Naive B cell (primary cell): Measurements from ENCODE around the gene SPATA31C1. TPM values are rescaled to one million over a fixed set of nuclear protein-coding genes. Genes with fewer than 3 reads are reported as not detected.

Experiments
- ATAC-seq, 2 donors: fragments of 150-1000 bp; cut with Tn5 transposase; 2 replicates each; pipeline ENCODE4 v1.10.0; 2021; ENCODE audit warnings: low read depth in 2 of 2, mild to moderate bottlenecking in 2 of 2, moderate library complexity in 2 of 2
- DNase-seq: peaks from one replicate; pipeline ENCODE4 v3.0.0; 2022
- H3K27ac Mint-ChIP-seq, 6 donors: one replicate each; pipeline ENCODE4 v1.8.0; 2020 to 2022; ENCODE audit warnings: mild to moderate bottlenecking in 6 of 6, mixed read lengths in 6 of 6, moderate library complexity in 5 of 6, inconsistent platforms in 2 of 6
- H3K27me3 Mint-ChIP-seq, 3 donors: one replicate each; pipeline ENCODE4 v1.8.0; 2021 to 2022; ENCODE audit warnings: mixed read lengths in 3 of 3, mild to moderate bottlenecking in 1 of 3
- H3K36me3 Mint-ChIP-seq, 2 donors: one replicate each; pipeline ENCODE4 v1.8.0; 2020 to 2022; ENCODE audit warnings: mixed read lengths in 2 of 2, inconsistent platforms in 1 of 2, mild to moderate bottlenecking in 1 of 2
- H3K4me1 Mint-ChIP-seq, 3 donors: one replicate each; pipeline ENCODE4 v1.8.0; 2020 to 2022; ENCODE audit warnings: mixed read lengths in 3 of 3, inconsistent platforms in 1 of 3, mild to moderate bottlenecking in 1 of 3, moderate library complexity in 1 of 3
- H3K4me3 Mint-ChIP-seq, 8 donors: one replicate each; pipeline ENCODE4 v1.8.0; 2020 to 2022; ENCODE audit warnings: mild to moderate bottlenecking in 8 of 8, mixed read lengths in 8 of 8, moderate library complexity in 8 of 8, inconsistent platforms in 2 of 8
- H3K9me3 Mint-ChIP-seq, 7 donors: one replicate each; pipeline ENCODE4 v1.8.0; 2020 to 2022; ENCODE audit warnings: mixed read lengths in 7 of 7, mild to moderate bottlenecking in 5 of 7, inconsistent platforms in 2 of 7, moderate library complexity in 1 of 7
- polyA plus RNA-seq, 6 donors: library from polyadenylated mRNA; unstranded; fragments of 300-500 nt; fragmentation: Illumina TruSeq; gene quantifications; one replicate each; pipeline ENCODE4 v1.2.3, GENCODE V29; 2021; ENCODE audit warnings: low read depth in 6 of 6

SPATA31C1 gene
- polyA plus RNA-seq, 6 donors from 2014 or later = not detected

DNA sequence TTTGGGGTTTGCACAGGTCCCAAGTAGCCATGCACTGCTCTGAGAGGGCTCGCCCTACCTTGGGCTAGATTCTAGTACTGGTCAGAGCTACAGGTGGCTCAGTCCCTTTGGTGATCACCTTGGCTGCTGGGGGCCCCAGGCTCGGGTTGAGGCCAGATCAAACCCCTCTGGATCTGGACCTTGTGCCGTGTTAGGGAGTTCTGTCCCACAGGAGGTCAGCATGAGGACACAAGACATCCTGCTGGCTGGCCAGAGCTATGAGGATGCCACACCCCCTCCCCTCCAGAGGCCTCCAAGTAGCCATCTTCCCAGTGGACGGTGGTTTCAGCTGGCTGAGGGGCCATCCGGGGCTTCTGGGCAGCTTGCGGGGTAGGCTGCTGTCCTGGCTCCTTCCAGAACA is 46.0 kb downstream of the SPATA31C1 start:
- Mint-ChIP-seq H3K36me3 (peaks cover 5 to 8% of the 10 kb centered on the region in 2 donors), H3K4me1 (no peaks in the 10 kb centered on the region), H3K27me3 (peaks cover 25 to 52% (median 38%) of the 10 kb centered on the region in 3 donors), H3K4me3 (no peak overlapping the region), H3K9me3 (peaks cover 0 to 5% (median 2%) of the 10 kb centered on the region in 7 donors), H3K27ac (no peak overlapping the region)
- no peak for ATAC-seq
- no peak for DNase-seq

- Mint-ChIP-seq H3K4me3 (no peak overlapping the region), H3K9me3 (peaks cover 0 to under 1% (median 0%) of the 10 kb centered on the region in 7 donors), H3K4me1 (no peaks in the 10 kb centered on the region), H3K27me3 (peaks cover 18 to 51% (median 27%) of the 10 kb centered on the region in 3 donors), H3K27ac (no peak overlapping the region), H3K36me3 (peaks cover 5 to 16% of the 10 kb centered on the region in 2 donors)
- DNase-seq = no peak
- ATAC-seq = no peak
Observed at GRCh38 chr9:87964826-87965225, 47.1 kb downstream of the SPATA31C1 start.

DNA sequence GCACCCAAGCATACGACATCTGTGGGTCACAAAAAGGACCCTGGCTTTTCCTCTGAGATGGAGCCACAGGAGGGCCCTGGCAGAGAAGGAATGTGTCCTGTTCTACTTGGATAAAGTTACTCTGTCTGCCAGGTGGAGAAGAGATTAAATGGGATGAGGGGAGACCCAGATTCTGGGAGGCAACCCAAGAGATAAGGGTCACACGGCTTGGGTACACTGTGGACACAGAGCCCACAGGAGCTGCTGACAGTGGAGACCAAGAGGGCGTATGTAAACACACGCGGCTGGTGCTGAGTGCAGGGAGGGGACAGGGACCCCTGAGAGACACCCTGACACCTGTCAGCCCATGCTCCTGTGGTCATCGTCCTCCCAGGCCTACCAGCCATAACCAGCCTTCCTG is 50.4 kb downstream of the SPATA31C1 start:
- peak overlapping the region in 1 of 6 donors; percentile 39 for H3K27ac Mint-ChIP-seq

GRCh38 chr9:87970602-87971001 is 52.8 kb downstream of the SPATA31C1 start:
- DNase-seq = no peak
- no peak for ATAC-seq
- Mint-ChIP-seq H3K27ac (no peak overlapping the region), H3K4me3 (no peak overlapping the region), H3K9me3 (peaks cover 0 to 9% (median 5%) of the 10 kb centered on the region in 7 donors), H3K27me3 (peaks cover 5 to 39% (median 7%) of the 10 kb centered on the region in 3 donors), H3K36me3 (peaks cover 10 to 29% of the 10 kb centered on the region in 2 donors), H3K4me1 (peaks cover 14 to 28% (median 27%) of the 10 kb centered on the region in 3 donors)

More for the DNA sequence above, 50.4 kb downstream of the SPATA31C1 start:
- H3K4me3 Mint-ChIP-seq = no peak overlapping the region
- H3K36me3 Mint-ChIP-seq = peaks cover 5 to 16% of the 10 kb centered on the region in 2 donors
- DNase-seq (no peak), ATAC-seq (no peak)
- no peaks in the 10 kb centered on the region for H3K9me3 Mint-ChIP-seq
- H3K27me3 Mint-ChIP-seq = peaks cover 5 to 28% (median 7%) of the 10 kb centered on the region in 3 donors
- peaks cover 0 to 15% (median 10%) of the 10 kb centered on the region in 3 donors for H3K4me1 Mint-ChIP-seq

DNA sequence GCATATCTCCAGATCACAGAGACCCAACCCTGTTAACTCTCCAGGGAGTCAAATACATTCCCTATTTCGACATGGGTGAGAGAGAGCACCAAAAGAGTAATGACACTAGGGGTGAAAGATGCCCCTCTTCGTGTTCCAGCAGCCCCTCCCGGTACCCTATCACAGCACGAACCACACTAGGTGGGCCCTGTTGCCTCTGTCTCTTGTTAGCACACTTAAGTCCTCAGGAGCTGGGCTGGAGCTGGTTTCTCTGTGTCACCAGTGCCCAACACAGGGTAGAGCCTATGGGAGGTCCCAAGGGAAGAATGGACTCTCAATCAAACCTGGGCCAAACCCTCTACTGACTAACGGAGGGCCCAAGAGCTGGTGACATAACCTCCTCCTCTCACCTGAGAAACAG is 55.4 kb downstream of the SPATA31C1 start:
- Mint-ChIP-seq H3K4me3 (peak overlapping the region in 4 of 8 donors; percentile 67 to 87 (median 78)), H3K36me3 (peaks cover 5 to 21% of the 10 kb centered on the region in 2 donors), H3K9me3 (peaks cover 0 to 9% (median 5%) of the 10 kb centered on the region in 7 donors), H3K27ac (peak overlapping the region in 1 of 6 donors; percentile 79), H3K27me3 (peaks cover 0 to 33% (median 7%) of the 10 kb centered on the region in 3 donors), H3K4me1 (peaks cover 14 to 28% (median 27%) of the 10 kb centered on the region in 3 donors)
- ATAC-seq = no peak
- no peak for DNase-seq

Other genes starting within 250 kb of the SPATA31C1 start
- under 1 TPM in 1 of 6 donors, not detected in 5; 0.43 TPM for gene CTSL, start 191.8 kb upstream of the SPATA31C1 start, polyA plus RNA-seq
- gene SPATA31E1, start 35.1 kb upstream of the SPATA31C1 start, polyA plus RNA-seq = not detected
- under 1 TPM in 2 of 6 donors, not detected in 4; 0.47 to 0.56 TPM for gene CDK20, start 56.6 kb downstream of the SPATA31C1 start, polyA plus RNA-seq
- gene SPATA31C2, start 220.5 kb downstream of the SPATA31C1 start, polyA plus RNA-seq = not detected